Hindlimb muscle (tissue), 1 donor: ENCODE results near the gene VEZT. TPM values are rescaled to one million over a fixed set of nuclear protein-coding genes. Genes with fewer than 3 reads are reported as not detected.

ENCODE experiments used
- DNase-seq: peaks from one replicate; pipeline ENCODE4 v3.0.0-alpha.2; 2013
- polyA plus RNA-seq: library from polyadenylated mRNA; unstranded; fragments of 120-200 nt; gene quantifications from one replicate; pipeline ENCODE4 v1.2.1, GENCODE V29; 2013; ENCODE audit not compliant: insufficient read length

Gene VEZT
- polyA plus RNA-seq, 1 donor, result 75.1 TPM

DNA sequence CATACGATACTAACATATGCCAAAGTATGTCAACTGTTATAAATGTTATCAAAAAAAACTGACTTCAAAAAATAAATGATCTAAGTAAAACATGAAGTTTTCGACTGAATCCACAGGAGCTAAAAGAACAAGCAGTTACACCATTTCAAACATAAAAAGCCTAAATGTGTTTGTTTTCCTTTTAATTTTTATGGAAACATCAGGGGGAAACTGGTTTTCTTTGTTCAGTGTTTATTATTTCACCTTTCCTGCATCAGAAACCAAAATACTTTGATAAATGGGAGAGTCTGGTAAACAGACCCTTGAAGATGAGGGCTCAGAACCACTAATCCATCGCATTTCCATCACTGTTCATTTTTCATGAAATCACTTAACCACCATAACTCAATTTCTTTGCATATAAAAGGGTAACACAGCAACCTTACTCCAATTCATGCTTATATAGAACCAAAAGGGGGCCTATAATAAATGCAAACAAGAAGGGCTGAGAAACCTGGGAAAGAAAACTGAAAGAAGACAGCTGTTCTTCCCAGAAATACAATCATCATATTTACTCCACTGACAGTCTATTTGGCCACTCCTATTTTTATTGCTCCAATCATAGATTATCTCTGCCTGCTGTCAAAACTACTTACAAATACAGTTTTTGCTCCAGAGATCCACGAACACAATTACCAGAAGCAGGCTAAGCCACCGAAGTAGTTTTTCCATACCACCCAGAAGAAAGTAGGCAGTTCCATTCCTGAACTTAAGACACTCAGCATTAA lies 17.3 kb upstream of the VEZT start:
- no peak for DNase-seq

DNA sequence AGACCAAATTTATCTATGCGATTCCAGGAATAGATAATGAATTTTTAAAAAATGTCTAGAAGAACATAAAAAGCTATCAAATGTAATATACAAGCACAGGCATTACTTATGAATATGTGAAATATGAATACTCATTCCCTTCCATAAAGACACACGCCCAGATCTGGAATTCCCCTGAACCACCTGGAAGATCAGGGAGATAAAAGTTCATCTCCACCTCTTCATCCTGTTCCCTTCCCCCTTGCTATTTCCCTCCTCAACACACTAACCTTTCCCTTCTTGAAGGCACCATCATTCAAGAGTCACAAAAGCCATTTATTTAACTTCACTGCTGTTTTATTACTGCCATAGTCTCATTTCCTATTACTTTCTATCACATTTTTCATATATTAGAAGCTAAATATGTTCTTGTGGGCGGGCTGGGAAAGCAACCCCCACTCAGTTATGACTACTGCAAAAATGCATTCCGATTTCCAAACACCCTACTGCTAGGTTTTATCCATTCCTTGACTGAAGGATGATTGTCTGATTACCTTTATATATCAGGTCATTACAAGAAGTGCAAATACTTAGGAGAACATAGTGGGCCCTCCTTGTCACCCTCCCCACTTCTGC lies 16.4 kb upstream of the VEZT start:
- no peak for DNase-seq

DNA sequence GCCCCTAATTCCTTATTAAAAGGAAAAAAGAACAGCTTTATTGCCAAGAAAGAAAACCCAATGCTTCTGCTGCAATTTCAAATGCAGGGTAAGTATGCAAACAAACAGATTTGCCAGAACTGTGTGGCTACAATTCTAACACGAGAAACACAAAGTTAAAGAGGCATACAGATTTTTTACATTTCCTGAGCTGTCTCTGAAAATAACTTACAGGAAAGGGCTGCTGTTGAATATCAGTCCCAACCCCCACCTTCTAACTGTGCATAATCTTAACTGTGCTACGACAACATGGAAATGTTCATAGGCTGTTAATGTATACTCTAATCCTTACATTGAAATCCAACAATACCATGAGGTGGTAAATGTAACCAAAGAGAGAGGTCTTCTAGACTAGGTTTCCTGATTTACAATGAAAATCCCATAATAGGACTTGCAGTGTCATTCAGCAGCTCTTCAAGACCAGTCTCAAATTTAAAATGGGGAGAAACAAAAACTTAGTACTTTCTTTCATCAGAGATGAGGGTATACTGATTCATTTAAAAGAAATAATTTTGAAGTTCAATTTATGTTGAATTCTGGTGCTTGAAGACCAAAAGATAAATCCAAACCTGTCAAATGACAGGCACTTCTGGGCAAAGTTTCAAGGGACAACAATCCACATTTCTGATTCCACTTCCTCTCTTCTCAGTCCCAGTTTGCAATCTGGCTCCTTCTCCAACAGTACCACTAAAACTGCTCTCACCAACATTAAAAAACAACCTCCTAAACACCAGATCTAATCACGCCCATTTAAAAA lies 14.7 kb upstream of the VEZT start:
- no peak for DNase-seq

- DNase-seq, result no peak
Observed at GRCh38 chr12:95203487-95204030, 14.0 kb upstream of the VEZT start.

DNA sequence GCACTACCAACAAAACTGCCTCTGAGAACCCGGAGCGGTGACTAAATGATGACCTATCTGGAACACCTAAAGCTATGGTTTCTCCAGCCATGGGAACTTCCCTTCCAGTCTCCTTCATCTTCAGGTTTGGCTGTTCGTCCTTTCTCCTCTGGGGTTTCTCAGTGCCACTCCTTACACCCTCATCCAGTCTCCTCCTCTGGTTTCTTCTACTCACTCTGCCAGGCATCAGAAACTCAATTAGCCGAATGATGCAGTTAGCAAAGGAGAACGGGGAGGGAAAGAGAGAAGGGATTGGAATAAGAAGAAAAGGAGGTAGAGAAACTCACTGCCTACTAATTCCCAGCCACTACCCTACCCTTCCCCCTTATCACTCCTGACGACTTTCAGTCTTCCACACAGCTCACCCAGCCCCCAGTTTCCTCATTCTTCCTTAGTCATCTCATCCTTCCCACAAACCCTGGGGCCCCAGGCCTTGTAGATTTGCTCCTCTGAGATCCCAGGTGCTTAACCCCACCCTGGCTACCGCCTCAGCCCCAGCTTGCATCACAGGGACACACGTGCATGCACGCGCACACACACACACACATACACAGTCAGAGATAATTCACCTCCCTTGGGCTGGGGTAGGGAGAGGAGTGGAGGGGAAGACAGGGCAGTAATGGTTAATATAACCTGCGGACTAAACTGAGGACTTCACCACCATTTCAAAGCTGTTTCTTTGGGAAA lies 13.3 kb upstream of the VEZT start:
- DNase-seq, result no peak

DNA sequence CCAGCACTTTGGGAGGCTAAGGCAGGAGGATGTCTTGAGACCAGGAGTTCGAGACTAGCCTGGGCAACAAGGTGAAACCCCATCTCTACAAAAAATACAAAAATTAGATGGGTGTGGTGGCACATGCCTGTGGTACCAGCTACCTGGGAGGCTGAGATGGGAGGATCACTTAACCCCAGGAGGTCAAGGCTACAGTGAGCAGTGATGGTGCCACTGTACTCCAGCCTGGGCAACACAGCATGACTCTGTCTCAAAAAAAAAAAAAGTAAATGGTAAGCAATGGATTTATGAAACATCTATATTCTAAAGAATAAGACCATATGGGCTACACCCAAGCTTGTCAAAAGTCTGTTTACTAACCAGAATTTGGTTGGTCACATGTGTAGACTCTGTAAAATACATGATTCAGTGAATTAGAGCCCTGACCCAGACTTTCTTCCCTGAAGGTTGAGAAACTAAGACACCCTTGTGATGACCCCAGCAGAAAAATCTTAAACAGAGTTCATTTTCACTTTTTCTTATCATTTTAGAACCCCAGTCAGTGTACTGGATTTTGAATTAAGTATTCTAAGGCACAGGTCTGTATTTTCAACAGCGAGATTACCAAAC lies 12.5 kb upstream of the VEZT start:
- no peak for DNase-seq

- no peak for DNase-seq
Observed at GRCh38 chr12:95205685-95206084, 11.9 kb upstream of the VEZT start.

DNA sequence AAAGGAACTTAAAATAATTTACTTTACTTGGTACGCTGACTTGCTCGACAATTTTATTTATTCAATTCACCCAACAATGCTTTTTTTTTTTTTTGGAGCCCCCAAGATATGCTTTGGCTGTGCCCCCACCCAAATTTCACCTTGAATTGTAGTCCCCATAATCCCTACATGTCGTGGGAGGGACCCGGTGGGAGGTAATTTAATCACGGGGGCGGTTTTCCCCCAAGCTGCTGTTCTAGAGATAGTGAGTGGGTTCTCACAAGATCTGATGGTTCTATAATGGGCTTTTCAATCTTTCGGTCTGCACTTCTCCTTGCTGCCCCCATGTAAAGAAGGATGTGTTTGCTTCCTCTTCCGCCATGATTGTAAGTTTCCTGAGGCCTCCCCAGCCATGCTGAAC lies 10.7 kb upstream of the VEZT start:
- DNase-seq, result no peak

- DNase-seq, result no peak
Observed at GRCh38 chr12:95207407-95207806, 10.2 kb upstream of the VEZT start.

DNA sequence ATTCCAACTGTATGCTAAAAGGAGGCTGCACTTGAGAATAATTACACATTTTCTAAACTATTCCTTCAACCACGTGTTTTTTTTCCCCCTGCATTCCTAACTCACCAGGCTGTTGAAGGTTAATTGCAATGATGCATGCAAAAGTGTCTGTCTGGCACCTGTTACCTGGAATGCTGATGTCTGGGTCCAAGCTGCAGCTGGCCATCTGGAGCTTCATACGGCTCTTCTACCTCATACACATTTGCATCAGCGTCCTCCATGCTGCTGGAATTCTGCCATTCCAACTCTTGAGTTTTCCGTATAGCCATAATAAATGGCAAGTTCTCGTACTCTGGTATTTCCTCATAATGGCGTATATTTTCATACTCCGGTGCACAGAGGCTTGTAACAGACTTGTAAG lies 8.9 kb upstream of the VEZT start:
- DNase-seq, result no peak

DNA sequence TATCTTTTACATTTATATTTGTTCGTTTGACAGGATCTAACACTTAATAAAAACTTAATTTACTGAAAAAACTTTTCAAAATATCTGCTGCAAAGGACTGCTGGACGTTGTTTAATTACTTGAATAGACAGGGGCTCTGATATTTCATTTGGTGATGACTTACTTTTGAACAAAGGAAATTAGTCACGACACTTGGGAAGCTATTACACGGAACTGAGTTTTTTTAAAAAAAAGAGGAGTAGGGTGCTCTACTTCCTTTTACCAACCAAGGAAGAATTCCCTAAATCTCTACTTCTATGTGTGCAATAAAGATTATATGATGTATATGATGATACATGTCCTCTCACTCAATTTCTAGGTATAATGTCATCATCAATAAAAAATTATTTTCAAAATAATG lies 5.0 kb upstream of the VEZT start:
- no peak for DNase-seq

GRCh38 chr12:95213119-95213518 lies 4.5 kb upstream of the VEZT start:
- DNase-seq, result no peak

DNA sequence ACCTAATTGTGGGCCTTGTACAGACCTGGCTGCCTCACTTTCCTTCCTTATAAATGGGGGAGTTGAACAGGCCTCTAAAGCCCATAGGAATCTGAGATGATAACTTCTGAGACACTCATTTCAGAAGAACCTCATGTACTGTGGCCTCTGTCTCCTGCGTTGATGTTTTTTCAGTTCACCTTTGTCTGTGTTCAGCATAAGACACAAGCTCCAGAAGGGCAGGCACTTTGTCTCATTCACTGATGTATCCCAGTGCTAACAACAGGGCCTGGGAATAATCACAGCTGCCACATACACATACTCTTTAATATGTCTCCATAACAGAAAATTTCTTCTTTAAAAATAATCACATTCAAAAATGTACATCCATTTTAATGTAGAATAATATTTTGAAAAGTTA lies 3.7 kb upstream of the VEZT start:
- DNase-seq, result no peak

- DNase-seq, result no peak
Observed at GRCh38 chr12:95214466-95214865, 3.1 kb upstream of the VEZT start.

DNA sequence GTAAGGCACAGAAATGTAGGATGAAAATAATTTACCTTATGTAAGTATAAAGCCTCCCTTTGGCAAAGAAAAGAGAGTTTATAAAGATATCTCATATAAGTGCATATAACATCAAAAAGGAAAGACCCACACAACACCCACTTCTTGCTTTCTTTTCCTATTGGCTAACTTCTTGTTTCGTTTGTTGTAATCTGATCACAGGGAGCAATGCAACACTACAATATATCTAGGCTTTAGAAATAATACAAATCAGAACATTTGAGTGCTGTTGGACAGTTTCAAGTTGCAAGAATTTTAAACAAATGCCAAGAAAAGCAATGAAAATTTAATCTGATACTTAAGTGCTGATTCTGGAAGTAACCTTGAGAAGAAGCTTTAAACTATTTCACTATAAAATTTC lies 1.7 kb upstream of the VEZT start:
- DNase-seq, result no peak

DNA sequence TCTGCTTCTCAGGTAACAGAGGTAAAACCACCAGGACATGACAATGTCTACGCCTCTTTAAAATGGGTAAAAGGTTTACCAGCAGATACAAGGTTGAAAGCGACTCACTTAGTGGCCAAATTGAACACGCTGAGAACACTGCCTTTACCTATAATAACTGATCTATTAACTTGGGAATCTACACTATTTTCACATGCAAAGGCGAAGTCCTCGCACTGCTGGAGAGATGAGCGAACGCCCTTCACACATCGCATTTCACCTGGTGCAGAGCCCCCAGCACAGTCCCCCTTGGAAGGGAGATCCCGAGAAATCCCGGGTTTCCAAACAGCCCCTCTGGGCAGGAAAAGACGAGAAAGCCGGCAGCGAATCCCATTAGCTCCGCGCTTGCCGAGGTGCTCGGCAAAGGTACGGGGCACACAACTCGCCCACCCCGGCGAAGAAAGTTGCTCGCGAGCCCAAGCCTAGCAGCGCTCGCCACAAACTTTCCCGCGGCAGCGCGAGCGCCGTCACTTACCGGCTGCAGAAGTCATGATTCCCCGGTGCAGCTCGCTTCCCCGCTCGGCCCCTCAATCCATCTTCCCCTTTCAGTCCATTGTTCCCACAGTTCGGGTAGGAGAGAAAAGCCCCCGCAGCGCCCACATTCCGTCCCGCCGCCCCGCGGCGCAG lies 763 bp upstream of the VEZT start:
- DNase-seq, result no peak

- DNase-seq, result peak; percentile 35
Observed at GRCh38 chr12:95218150-95219133, 835 bp downstream of the VEZT start.

DNA sequence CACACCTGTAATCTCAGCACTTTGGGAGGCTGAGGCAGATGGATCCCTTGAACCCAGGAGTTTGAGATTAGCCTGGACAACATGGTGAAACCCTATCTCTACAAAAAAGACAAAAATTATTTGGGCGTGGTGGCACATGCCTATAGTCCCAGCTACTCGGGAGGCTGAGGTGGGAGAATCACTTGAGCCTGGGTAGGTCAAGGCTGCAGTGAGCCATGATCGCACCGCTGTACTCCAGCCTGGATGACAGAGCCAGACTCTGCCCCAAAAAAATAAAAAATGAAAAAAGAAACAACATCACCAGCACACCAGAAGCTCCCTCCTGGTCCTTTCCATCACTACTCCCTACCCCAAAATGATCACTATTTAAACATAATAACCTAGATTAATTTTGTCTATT lies 2.6 kb downstream of the VEZT start:
- DNase-seq, result no peak

- no peak for DNase-seq
Observed at GRCh38 chr12:95220726-95221125, 3.1 kb downstream of the VEZT start.
